Thoracic aorta endothelial cell (primary cell): Measurements from ENCODE around the gene AWAT1. TPM values are rescaled to one million over a fixed set of nuclear protein-coding genes. Genes with fewer than 3 reads are reported as not detected.

Experiments used
- small RNA-seq: library from RNA; depleted of rRNA; stranded (forward); fragments of <200 nt; gene quantifications from one replicate; pipeline ENCODE3, GENCODE V24; 2012
- total RNA-seq: library from RNA; depleted of rRNA; stranded (reverse); fragments of >200 nt; gene quantifications from 2 replicates; pipeline ENCODE4 v1.2.3, GENCODE V29; 2012

The AWAT1 gene
- total RNA-seq: not detected in 2 replicates

GRCh38 chrX:70234355-70234754 lies at the start of gene AWAT1:
AWAT1 (plus strand) TSS chrX:70234655; CDS start chrX:70234696, 41 bp downstream.

GRCh38 chrX:70260104-70260503 lies 25.6 kb downstream of the AWAT1 start, which contains the start of gene P2RY4:
P2RY4 (minus strand) TSS chrX:70260204; CDS start chrX:70259624, 580 bp downstream.

GRCh38 chrX:70268034-70268433 lies 33.6 kb downstream of the AWAT1 start, which contains the start of gene ARR3:
ARR3 (plus strand) TSS chrX:70268334; CDS start chrX:70269386, 1,052 bp downstream.

GRCh38 chrX:70281951-70282350 lies 47.5 kb downstream of the AWAT1 start, which contains the start of gene RAB41:
RAB41 (plus strand) TSS chrX:70282172; CDS start chrX:70282218, 46 bp downstream.

Small RNAs within 50 kb of the gene (small RNA-seq; reads per million reads assigned to genes)
- not detected for gene RNA5SP507

Other genes with a start within 250 kb of the AWAT1 start
- 0.07 and 0.13 TPM in 2 replicates for gene AWAT2, start 184.7 kb upstream of the AWAT1 start, total RNA-seq
- not detected in 2 replicates for gene OTUD6A, start 172.2 kb upstream of the AWAT1 start, total RNA-seq
- 56.7 and 77.5 TPM in 2 replicates for gene IGBP1, start 101.2 kb upstream of the AWAT1 start, total RNA-seq
- gene DGAT2L6, start 57.2 kb upstream of the AWAT1 start, total RNA-seq: not detected in 2 replicates
- gene P2RY4, start 25.5 kb downstream of the AWAT1 start, total RNA-seq: 0.13 TPM in 1 of 2 replicates, not detected in the other
- gene ARR3, start 33.7 kb downstream of the AWAT1 start, total RNA-seq: not detected in 2 replicates
- not detected in 2 replicates for gene RAB41, start 47.5 kb downstream of the AWAT1 start, total RNA-seq
- 43.0 and 44.9 TPM in 2 replicates for gene PDZD11, start 55.3 kb downstream of the AWAT1 start, total RNA-seq
- gene KIF4A, start 55.4 kb downstream of the AWAT1 start, total RNA-seq: 31.4 and 39.1 TPM in 2 replicates
- gene GDPD2, start 188.7 kb downstream of the AWAT1 start, total RNA-seq: not detected in 2 replicates
- 1.6 and 2.4 TPM in 2 replicates for gene DLG3, start 210.2 kb downstream of the AWAT1 start, total RNA-seq